Measurements from ENCODE around the gene CHSY1. TPM values are rescaled to one million over a fixed set of nuclear protein-coding genes. Genes with fewer than 3 reads are reported as not detected.

Gene CHSY1
- polyA plus RNA-seq, 1 donor from 2014 or later = 16.1 TPM

GRCh38 chr15:101254157-101255050 is 2.6 kb upstream of the CHSY1 start:
- Histone ChIP-seq H3K9me3 (ENCODE audit: low read length) (no peaks in the 10 kb centered on the region), H3K9me2 (ENCODE audit: insufficient read depth, low read length) (no peaks in the 10 kb centered on the region), H3F3A (ENCODE audit: insufficient read depth, low read length, poor library complexity, severe bottlenecking) (peaks cover 3% of the 10 kb centered on the region), H3K4me2 (ENCODE audit: low read length) (no peak overlapping the region), H3K36me3 (ENCODE audit: insufficient read depth, low read length) (no peaks in the 10 kb centered on the region), H3K27me3 (ENCODE audit: insufficient read depth, low read depth, low read length) (no peaks in the 10 kb centered on the region), H4K20me1 (ENCODE audit: insufficient read depth) (no peaks in the 10 kb centered on the region), H3K9ac (ENCODE audit: low read length) (no peak overlapping the region), H2AFZ (ENCODE audit: low read depth, low read length) (no peak overlapping the region), H3K4me3 (ENCODE audit: low read length) (no peak overlapping the region), H3K27ac (ENCODE audit: low read length) (no peak overlapping the region), H3K79me2 (replicated peaks; ENCODE audit: insufficient read depth, low read length) (peaks cover 13% of the 10 kb centered on the region)
- TF ChIP-seq SMC3 (conservative IDR thresholded peaks at IDR 0.05; ENCODE audit: poor library complexity) = no peak
- no peak for TF ChIP-seq EP300 (conservative IDR thresholded peaks at IDR 0.05; ENCODE audit: poor library complexity, severe bottlenecking)
- no peak for TF ChIP-seq POLR2AphosphoS5 (IDR thresholded peaks at IDR 0.05)
- TF ChIP-seq CTCF (IDR thresholded peaks at IDR 0.05; ENCODE audit: poor library complexity, severe bottlenecking) = no peak

GRCh38 chr15:101252836-101253235 is 988 bp upstream of the CHSY1 start:
- H4K20me1 ChIP-seq (ENCODE audit: insufficient read depth) = no peaks in the 10 kb centered on the region
- no peak overlapping the region for H3K4me2 ChIP-seq (ENCODE audit: low read length)
- H3K9me3 ChIP-seq (ENCODE audit: low read length) = no peaks in the 10 kb centered on the region
- H3K79me2 ChIP-seq (replicated peaks; ENCODE audit: insufficient read depth, low read length) = peaks cover 26% of the 10 kb centered on the region
- no peaks in the 10 kb centered on the region for H3K27me3 ChIP-seq (ENCODE audit: insufficient read depth, low read depth, low read length)
- peak overlapping the region; percentile 75 for H3K4me3 ChIP-seq (ENCODE audit: low read length)
- TF ChIP-seq POLR2AphosphoS5 (IDR thresholded peaks at IDR 0.05) = no peak
- no peaks in the 10 kb centered on the region for H3K36me3 ChIP-seq (ENCODE audit: insufficient read depth, low read length)
- no peak overlapping the region for H2AFZ ChIP-seq (ENCODE audit: low read depth, low read length)
- no peak overlapping the region for H3K9ac ChIP-seq (ENCODE audit: low read length)
- no peak overlapping the region for H3K27ac ChIP-seq (ENCODE audit: low read length)
- H3F3A ChIP-seq (ENCODE audit: insufficient read depth, low read length, poor library complexity, severe bottlenecking) = peaks cover 3% of the 10 kb centered on the region
- no peaks in the 10 kb centered on the region for H3K9me2 ChIP-seq (ENCODE audit: insufficient read depth, low read length)

- Histone ChIP-seq H3F3A (ENCODE audit: insufficient read depth, low read length, poor library complexity, severe bottlenecking) (peaks cover 3% of the 10 kb centered on the region), H3K27me3 (ENCODE audit: insufficient read depth, low read depth, low read length) (no peaks in the 10 kb centered on the region), H3K9ac (ENCODE audit: low read length) (peak overlapping the region; percentile 79), H3K4me3 (ENCODE audit: low read length) (peak overlapping the region; percentile 91), H2AFZ (ENCODE audit: low read depth, low read length) (peak overlapping the region; percentile 34), H3K9me3 (ENCODE audit: low read length) (no peaks in the 10 kb centered on the region), H3K79me2 (replicated peaks; ENCODE audit: insufficient read depth, low read length) (peaks cover 43% of the 10 kb centered on the region), H4K20me1 (ENCODE audit: insufficient read depth) (no peaks in the 10 kb centered on the region), H3K4me2 (ENCODE audit: low read length) (peak overlapping the region; percentile 88), H3K27ac (ENCODE audit: low read length) (peak overlapping the region; percentile 51), H3K36me3 (ENCODE audit: insufficient read depth, low read length) (no peaks in the 10 kb centered on the region), H3K9me2 (ENCODE audit: insufficient read depth, low read length) (no peaks in the 10 kb centered on the region)
- TF ChIP-seq REST (IDR thresholded peaks at IDR 0.05; ENCODE audit: borderline replicate concordance) (no peak), POLR2AphosphoS5 (IDR thresholded peaks at IDR 0.05) (no peak), SMC3 (conservative IDR thresholded peaks at IDR 0.05; ENCODE audit: poor library complexity) (no peak), EZH2 (IDR thresholded peaks at IDR 0.05; ENCODE audit: borderline replicate concordance, insufficient read depth, low read length, poor library complexity, severe bottlenecking) (no peak)
These were observed 697 bp downstream of the CHSY1 start for GRCh38 chr15:101250873-101251829.

All from neural cell (in vitro differentiated cells).